Testis (tissue), 2 donors: ENCODE measurements around the gene GTF3C5.

Experiments
- POLR2A ChIP-seq: fragments of 450-650 bp; IDR thresholded peaks from one replicate; pipeline ENCODE4 v1.6.1; 2017; ENCODE audit warnings: antibody characterized with exemption, mild to moderate bottlenecking, moderate library complexity
- TF ChIP-seq, protein P1 (sequence below), 3 experiments: fragments of 450-650 bp in 2 of 3; fragments of 200-600 bp in 1 of 3; sonication (generic) in 1 of 3; IDR thresholded peaks; one replicate each; pipeline ENCODE4 v1.5.1; 2016 to 2019; ENCODE audit warnings: antibody characterized with exemption in 3 of 3, mild to moderate bottlenecking in 2 of 3, moderate library complexity in 1 of 3

DNA sequence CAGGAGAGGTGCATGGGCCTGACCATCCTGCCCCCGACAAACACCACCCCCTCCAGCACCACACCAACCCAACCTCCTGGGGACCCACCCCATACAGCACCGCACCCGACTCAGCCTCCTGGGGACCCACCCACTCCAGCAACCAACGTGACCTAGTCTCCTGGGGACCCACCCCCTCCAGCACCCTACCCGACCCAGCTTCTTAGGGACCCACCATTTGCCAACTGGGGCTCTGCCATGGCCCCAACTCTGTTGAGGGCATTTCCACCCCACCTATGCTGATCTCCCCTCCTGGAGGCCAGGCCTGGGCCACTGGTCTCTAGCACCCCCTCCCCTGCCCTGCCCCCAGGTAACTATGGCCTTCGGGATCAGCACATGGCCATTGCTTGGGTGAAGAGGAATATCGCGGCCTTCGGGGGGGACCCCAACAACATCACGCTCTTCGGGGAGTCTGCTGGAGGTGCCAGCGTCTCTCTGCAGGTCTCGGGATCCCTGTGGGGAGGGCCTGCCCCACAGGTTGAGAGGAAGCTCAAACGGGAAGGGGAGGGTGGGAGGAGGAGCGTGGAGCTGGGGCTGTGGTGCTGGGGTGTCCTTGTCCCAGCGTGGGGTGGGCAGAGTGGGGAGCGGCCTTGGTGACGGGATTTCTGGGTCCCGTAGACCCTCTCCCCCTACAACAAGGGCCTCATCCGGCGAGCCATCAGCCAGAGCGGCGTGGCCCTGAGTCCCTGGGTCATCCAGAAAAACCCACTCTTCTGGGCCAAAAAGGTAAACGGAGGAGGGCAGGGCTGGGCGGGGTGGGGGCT, 35.6 kb downstream of the GTF3C5 start:
- TF ChIP-seq, protein P1, sequence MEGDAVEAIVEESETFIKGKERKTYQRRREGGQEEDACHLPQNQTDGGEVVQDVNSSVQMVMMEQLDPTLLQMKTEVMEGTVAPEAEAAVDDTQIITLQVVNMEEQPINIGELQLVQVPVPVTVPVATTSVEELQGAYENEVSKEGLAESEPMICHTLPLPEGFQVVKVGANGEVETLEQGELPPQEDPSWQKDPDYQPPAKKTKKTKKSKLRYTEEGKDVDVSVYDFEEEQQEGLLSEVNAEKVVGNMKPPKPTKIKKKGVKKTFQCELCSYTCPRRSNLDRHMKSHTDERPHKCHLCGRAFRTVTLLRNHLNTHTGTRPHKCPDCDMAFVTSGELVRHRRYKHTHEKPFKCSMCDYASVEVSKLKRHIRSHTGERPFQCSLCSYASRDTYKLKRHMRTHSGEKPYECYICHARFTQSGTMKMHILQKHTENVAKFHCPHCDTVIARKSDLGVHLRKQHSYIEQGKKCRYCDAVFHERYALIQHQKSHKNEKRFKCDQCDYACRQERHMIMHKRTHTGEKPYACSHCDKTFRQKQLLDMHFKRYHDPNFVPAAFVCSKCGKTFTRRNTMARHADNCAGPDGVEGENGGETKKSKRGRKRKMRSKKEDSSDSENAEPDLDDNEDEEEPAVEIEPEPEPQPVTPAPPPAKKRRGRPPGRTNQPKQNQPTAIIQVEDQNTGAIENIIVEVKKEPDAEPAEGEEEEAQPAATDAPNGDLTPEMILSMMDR (IDR thresholded peaks at IDR 0.05), result no peak
- TF ChIP-seq POLR2A, result no peak
